Measurements from ENCODE around the gene ELP5. TPM values are rescaled to one million over a fixed set of nuclear protein-coding genes. Genes with fewer than 3 reads are reported as not detected.

Gene ELP5
- total RNA-seq, 4 donors from 2014 or later: 29.6 to 36.8 (median 33.8) TPM

DNA sequence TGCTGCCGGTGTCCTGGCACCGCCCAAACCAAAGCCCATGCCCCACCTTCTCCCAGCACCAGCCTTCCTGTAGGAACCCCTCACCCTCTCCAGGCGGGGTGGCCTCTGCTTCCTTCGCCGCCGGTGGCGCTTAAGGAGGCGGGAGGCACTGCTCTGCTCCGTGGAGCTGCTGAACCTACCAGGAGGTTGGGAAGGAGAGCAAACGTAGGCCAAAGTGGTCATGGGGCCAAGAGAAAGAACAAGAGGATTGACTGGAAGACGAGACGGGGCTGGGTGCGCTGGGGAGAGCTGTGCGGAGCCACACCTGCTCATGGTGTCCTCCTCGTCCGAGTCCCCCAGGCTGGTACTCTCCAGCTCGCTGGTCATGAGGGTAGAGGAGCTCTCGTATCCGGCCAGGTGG is 22.5 kb upstream of the ELP5 start:
- H3K4me3 ChIP-seq: no peak overlapping the region
- peaks cover 0 to 63% of the 10 kb centered on the region in 2 donors for H3K36me3 ChIP-seq
- H3K27me3 ChIP-seq: no peaks in the 10 kb centered on the region
- TF ChIP-seq POLR2AphosphoS5 (IDR thresholded peaks at IDR 0.05) (no peak), EP300 (IDR thresholded peaks at IDR 0.05) (no peak), POLR2A (IDR thresholded peaks at IDR 0.05) (no peak)
- TF ChIP-seq, protein P1, sequence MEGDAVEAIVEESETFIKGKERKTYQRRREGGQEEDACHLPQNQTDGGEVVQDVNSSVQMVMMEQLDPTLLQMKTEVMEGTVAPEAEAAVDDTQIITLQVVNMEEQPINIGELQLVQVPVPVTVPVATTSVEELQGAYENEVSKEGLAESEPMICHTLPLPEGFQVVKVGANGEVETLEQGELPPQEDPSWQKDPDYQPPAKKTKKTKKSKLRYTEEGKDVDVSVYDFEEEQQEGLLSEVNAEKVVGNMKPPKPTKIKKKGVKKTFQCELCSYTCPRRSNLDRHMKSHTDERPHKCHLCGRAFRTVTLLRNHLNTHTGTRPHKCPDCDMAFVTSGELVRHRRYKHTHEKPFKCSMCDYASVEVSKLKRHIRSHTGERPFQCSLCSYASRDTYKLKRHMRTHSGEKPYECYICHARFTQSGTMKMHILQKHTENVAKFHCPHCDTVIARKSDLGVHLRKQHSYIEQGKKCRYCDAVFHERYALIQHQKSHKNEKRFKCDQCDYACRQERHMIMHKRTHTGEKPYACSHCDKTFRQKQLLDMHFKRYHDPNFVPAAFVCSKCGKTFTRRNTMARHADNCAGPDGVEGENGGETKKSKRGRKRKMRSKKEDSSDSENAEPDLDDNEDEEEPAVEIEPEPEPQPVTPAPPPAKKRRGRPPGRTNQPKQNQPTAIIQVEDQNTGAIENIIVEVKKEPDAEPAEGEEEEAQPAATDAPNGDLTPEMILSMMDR (IDR thresholded peaks at IDR 0.05): no peak
- H3K27ac ChIP-seq: no peak overlapping the region
- peaks cover 0 to 44% (median 12%) of the 10 kb centered on the region in 3 donors for H3K4me1 ChIP-seq
- 86% methylated on average over 9 of the region's 19 CpGs; no CpG with 5 or more reads in 1 of the 2 donors for WGBS, 2 donors (ENCODE audit: low coverage in 1 of 2)
- no peaks in the 10 kb centered on the region for H3K9me3 ChIP-seq
- ATAC-seq: no peak

DNA sequence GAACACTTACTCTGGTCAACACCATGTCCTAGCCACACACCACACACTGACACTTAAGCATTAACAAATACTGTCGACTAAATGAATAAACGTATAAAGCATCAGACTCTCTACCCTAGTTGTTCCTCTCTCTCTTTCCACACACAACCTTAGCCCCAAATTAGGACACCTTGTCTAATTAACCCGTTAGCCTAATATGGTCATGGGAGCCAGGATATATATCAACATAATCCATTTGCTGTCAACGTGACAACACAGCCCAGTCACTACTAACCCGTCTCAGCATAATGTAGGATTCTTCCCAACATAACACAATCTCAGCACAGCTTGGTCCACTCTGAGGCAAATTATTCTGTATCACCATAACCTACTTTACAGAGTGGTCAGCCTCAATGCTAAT is 19.9 kb upstream of the ELP5 start:
- H3K27ac ChIP-seq: no peak overlapping the region
- 62 to 72% methylated on average over 5 of the region's 5 CpGs for whole genome bisulfite sequencing, 2 donors (ENCODE audit: low coverage in 1 of 2)
- no peak for ATAC-seq
- peaks cover 0 to 66% (median 17%) of the 10 kb centered on the region in 3 donors for H3K4me1 ChIP-seq
- no peak for TF ChIP-seq POLR2A (IDR thresholded peaks at IDR 0.05)
- H3K9me3 ChIP-seq: no peaks in the 10 kb centered on the region
- peaks cover 0 to 56% of the 10 kb centered on the region in 2 donors for H3K36me3 ChIP-seq
- H3K4me3 ChIP-seq: no peak overlapping the region
- H3K27me3 ChIP-seq: no peaks in the 10 kb centered on the region

DNA sequence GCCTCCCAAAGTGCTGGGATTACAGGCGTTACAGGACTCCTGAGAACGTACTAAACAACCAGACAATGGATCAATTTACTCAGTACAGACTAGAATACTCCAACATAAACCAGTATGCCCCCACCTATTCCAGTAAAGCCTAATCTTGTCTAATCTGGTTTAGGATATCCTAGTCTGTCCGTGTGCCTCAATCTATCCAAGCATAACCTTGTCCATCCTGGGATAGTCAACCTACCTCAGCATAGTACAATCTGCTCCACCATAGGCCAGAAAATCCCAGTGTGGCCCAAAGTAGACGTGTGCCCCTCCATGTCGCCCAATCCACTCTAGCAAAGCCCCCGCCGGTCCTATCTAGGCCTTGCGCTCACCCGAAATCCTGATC is 18.3 kb upstream of the ELP5 start:
- H3K27ac ChIP-seq: peak overlapping the region; percentile 9 to 93 (median 92)
- no peaks in the 10 kb centered on the region for H3K9me3 ChIP-seq
- H3K27me3 ChIP-seq: no peaks in the 10 kb centered on the region
- peaks cover 0 to 72% (median 20%) of the 10 kb centered on the region in 3 donors for H3K4me1 ChIP-seq
- TF ChIP-seq, protein P1 (IDR thresholded peaks at IDR 0.05): no peak
- WGBS, 2 donors (ENCODE audit: low coverage in 1 of 2): 0% methylated on average over 6 to 7 of the region's 9 CpGs
- peak overlapping the region; percentile 41 to 92 for H3K4me3 ChIP-seq
- ATAC-seq: no peak
- peaks cover 0 to 41% of the 10 kb centered on the region in 2 donors for H3K36me3 ChIP-seq

DNA sequence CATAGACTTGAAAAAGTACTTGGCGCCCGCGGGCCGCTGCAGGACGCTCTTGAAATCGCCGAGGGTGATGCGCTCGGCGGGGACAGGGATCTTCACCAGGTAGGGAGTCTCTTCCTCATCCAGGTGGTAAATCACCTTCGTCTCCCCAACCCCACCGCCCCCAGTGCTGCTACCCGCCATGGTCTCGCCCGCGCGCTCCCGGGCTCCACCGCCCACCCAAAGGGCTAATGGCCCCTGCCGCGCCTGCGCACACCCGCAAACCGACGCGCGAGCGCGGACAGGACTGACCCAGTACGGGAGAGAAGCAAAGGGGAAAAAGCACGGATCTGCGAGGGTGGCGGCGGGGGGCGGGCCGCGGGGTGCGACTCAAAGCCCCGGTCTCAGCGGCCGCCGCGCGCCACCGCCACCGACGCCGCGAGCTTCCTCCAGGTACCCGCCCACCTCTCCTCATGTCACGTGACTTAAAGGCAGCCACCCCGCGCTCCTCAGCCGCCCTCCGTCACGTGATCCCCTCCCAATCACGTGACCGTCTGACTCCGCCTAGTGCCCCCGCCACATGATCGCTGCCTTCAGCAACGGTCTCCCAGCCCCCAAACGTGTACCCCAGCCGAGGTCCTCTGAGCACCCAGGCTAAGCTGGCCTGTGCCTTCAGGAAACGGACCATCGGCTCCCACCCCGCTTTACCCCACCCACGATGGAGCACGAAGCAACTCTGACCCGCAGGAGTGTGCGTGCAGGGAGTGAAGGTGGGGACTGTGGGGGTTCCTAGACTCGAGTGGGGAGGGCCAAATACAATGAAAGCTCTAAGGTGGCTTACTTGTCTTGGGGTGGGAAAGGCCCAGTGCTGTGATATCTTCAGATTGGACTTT is 17.7 kb upstream of the ELP5 start, which contains the start of gene DVL2:
Gene DVL2 (minus strand): TSS at position 435 of the 869 bp plus-strand sequence. CDS start 255 bp downstream, at position 180.
- Histone ChIP-seq H3K27ac (peak within 1 kb of the TSS; percentile 9 to 93 (median 92)), H3K4me1 (peaks cover 0 to 72% (median 20%) of the 10 kb centered on the region in 3 donors), H3K36me3 (peaks cover 0 to 34% of the 10 kb centered on the region in 2 donors), H3K9me3 (no peaks in the 10 kb centered on the region), H3K27me3 (no peaks in the 10 kb centered on the region), H3K4me3 (peak within 1 kb of the TSS; percentile 41 to 92)
- WGBS, 2 donors (ENCODE audit: low coverage in 1 of 2): 0% methylated on average over 1 of the region's 72 CpGs; no CpG with 5 or more reads in 1 of the 2 donors
- ATAC-seq: peak; percentile 68
- TF ChIP-seq POLR2AphosphoS5 (IDR thresholded peaks at IDR 0.05): peak; percentile 72
- peak; percentile 76 to 81 for TF ChIP-seq POLR2A (IDR thresholded peaks at IDR 0.05)
- TF ChIP-seq, protein P1 (IDR thresholded peaks at IDR 0.05): peak in 1 of 4 experiments; percentile 15
- no peak for TF ChIP-seq EP300 (IDR thresholded peaks at IDR 0.05)

DNA sequence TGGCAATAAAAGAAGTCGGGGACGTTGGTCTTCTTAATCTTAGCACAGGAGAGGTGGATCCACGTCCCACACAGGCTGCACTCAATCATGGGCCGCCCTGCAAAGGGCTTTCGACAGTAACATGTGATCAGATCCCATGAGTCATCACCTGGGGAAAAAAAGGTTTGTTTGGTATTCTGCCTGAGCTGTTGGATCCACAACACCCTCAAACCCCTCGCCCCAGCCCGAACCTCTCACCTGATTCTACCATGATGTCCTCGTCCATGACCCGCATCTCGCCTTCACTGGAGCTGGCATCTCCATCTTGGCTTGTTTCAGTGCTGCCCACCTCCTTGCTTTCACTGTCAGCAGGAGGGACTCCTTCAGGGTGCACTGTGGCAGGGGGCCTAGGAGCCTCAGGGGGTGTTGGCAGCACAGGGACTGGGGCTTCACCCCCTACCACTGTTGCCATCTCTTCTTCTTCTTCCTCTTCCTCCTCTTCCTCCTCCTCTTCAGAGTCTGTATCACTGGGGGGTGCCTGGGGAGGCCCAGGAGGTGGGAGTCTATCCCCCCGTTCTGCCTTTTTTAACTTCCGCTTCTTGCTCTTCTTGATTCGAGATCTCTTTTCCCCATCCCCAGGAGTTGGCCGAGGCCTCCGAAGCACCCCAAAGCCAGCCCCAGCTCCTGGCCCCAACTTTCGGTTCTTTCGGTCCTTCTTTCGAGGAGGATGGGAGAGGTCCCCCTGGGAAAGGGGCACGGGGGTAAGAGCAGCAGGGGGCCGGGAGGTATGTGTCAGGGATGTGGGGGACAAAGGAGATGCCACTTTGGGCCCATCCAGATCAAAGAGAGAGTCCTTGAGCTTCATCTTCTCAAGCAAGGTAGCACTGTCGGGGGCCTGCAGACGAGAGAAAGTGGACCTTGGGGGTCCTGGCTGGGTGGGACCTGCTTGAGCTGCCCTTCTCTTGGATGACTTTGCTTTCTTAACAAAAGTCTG is 16.0 kb upstream of the ELP5 start:
- H3K4me3 ChIP-seq: no peak overlapping the region
- no peaks in the 10 kb centered on the region for H3K9me3 ChIP-seq
- ATAC-seq: no peak
- WGBS, 2 donors (ENCODE audit: low coverage in 1 of 2): 51 to 64% methylated on average over 6 to 10 of the region's 22 CpGs
- no peaks in the 10 kb centered on the region for H3K27me3 ChIP-seq
- TF ChIP-seq EP300 (IDR thresholded peaks at IDR 0.05): no peak
- TF ChIP-seq POLR2A (IDR thresholded peaks at IDR 0.05): no peak
- no peak for TF ChIP-seq POLR2AphosphoS5 (IDR thresholded peaks at IDR 0.05)
- TF ChIP-seq, protein P1 (IDR thresholded peaks at IDR 0.05): no peak
- H3K27ac ChIP-seq: peak overlapping the region in 3 of 4 donors; percentile 94 to 98 (median 96)
- H3K4me1 ChIP-seq: peaks cover 3 to 75% (median 33%) of the 10 kb centered on the region in 3 donors
- peaks cover 0 to 30% of the 10 kb centered on the region in 2 donors for H3K36me3 ChIP-seq

Measured in gastroesophageal sphincter (tissue), 4 donors.